ENCODE measurements around the gene KLK15.

The KLK15 gene

GRCh38 chr19:50777261-50777660, 56.1 kb downstream of the KLK15 start:
- DNase-seq (ENCODE audit: low spot score), result no peak
- FAIRE-seq, result no peak

- FAIRE-seq, result no peak
- DNase-seq (ENCODE audit: low spot score), result no peak
Measured at GRCh38 chr19:50776131-50776530, 57.2 kb downstream of the KLK15 start.

Data from RCC 7860 (cell line).